Astrocyte of the spinal cord (primary cell): ENCODE results near the gene CERS3.

Source experiments
- DNase-seq: peaks from one replicate; pipeline ENCODE4 v3.0.0; 2011; ENCODE audit warnings: low read depth, low spot score
- H3K4me3 ChIP-seq: 2 replicates; pipeline ENCODE4 v1.5.1; 2011; ENCODE audit warnings: low read depth, mild to moderate bottlenecking, low read length, moderate library complexity
- in situ Hi-C: cut with HindIII; loops from 2 replicates; pipeline ENCODE4 v1.10.0; 2017; ENCODE audit warnings: low sequenced_read_pairs
- TF ChIP-seq, protein P1 (sequence below): IDR thresholded peaks from 2 replicates; pipeline ENCODE4 v1.5.1; 2012; ENCODE audit warnings: low read depth, mild to moderate bottlenecking, low read length, inconsistent platforms

The CERS3 gene

DNA sequence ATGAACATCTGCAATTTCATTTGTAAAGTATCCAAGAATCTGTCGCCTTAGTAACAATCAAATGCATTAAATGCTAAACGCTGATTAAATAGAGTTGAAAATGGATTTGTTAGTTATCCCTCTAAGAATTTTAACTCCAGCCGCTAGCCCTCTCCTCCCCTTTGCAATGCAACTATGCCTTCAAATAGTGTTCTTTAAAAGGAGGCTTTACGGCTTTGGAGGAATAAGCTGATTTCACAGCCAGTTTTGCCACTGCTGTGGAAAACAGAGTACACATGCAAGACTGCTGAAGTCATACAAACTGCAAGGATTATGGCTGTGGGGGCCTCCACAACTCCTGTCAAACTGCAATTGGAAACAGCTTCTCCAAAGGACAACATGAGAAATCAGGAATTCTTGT lies 89.2 kb downstream of the CERS3 start:
- DNase-seq = no peak
- in situ Hi-C loops = no loop called here
- TF ChIP-seq, protein P1, sequence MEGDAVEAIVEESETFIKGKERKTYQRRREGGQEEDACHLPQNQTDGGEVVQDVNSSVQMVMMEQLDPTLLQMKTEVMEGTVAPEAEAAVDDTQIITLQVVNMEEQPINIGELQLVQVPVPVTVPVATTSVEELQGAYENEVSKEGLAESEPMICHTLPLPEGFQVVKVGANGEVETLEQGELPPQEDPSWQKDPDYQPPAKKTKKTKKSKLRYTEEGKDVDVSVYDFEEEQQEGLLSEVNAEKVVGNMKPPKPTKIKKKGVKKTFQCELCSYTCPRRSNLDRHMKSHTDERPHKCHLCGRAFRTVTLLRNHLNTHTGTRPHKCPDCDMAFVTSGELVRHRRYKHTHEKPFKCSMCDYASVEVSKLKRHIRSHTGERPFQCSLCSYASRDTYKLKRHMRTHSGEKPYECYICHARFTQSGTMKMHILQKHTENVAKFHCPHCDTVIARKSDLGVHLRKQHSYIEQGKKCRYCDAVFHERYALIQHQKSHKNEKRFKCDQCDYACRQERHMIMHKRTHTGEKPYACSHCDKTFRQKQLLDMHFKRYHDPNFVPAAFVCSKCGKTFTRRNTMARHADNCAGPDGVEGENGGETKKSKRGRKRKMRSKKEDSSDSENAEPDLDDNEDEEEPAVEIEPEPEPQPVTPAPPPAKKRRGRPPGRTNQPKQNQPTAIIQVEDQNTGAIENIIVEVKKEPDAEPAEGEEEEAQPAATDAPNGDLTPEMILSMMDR = no peak
- no peak overlapping the region for H3K4me3 ChIP-seq

DNA sequence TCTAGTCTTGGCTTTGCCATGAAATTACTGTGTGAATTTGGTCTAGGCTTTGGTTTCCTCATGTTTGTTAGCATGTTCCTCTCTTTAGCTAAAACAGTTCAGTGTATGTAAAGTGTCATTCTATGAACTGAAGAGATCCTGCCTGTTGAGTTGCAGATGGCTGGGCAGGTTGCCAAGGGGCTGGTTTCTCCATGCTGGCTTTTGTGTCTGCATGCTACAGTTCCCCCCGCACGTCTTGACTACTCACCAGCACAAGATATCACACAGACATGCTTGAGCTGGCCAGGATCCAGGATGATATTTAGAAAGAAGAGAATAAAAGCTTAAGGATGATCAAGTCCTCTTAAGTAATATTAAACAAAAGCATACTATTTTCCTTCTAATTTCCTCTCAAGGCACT lies 90.2 kb downstream of the CERS3 start:
- in situ Hi-C loops = no loop called here
- no peak for DNase-seq
- no peak overlapping the region for H3K4me3 ChIP-seq
- TF ChIP-seq, protein P1 = no peak

DNA sequence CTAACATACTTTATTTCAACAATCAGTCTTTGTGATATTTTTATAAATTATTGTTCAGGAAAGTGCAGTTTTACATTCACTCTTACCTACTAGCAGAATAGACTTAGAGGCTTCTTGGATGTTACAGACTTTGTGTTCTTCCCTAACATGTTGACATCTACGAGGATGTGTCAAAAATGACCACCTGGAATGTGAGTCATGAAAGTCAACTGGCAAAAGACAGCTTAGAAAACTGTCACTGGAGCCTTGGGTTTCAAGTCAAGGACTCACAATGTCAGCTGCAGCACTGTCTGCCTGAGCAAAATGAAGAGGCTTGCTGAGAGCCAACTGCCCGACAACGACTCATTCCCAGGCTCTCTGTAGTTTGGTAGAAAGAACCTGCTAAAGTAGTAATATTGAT lies 91.5 kb downstream of the CERS3 start:
- no peak overlapping the region for H3K4me3 ChIP-seq
- in situ Hi-C loops = no loop called here
- TF ChIP-seq, protein P1 = no peak
- no peak for DNase-seq

DNA sequence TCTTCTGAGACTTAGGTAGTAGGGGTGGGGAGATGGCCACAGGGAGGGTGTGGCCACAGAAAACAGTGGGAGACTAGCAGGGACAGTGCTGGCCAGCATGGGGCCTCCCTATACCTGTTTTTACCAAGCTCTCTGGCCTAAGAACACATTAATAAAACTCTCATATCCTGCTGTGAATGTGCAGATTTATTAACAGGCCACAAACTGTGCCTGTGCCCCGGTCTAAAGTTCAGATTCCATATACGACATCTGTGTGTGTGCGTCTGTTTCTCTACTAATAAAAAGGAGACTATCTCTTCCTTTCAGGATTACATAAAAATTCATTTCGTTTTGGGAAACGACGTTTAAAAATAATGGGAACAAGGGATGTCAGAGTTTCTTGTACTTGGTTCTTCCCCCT lies 94.2 kb downstream of the CERS3 start:
- H3K4me3 ChIP-seq = no peak overlapping the region
- TF ChIP-seq, protein P1 = no peak
- DNase-seq = no peak
- in situ Hi-C loops = no loop called here

DNA sequence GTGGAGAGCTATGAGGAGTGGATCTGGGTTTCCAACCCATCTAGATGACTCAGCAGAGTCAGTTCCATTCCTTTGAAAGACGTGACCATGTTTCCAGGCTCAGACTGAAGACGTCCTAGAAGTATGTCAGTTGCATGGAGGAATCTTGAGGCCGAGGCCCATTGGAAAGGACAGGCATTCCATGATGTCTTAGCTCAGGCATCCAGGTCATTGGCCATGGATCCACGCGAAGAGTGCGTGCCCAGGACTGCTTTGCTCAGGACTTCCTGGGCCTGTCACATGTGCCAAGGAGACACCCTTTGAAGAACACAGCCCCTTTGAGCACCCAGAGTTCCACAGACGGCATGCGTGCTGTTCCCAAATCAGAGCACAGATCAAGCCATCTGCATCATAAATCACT lies 94.7 kb downstream of the CERS3 start:
- no peak overlapping the region for H3K4me3 ChIP-seq
- in situ Hi-C loops = no loop called here
- TF ChIP-seq, protein P1 = no peak
- DNase-seq = no peak

DNA sequence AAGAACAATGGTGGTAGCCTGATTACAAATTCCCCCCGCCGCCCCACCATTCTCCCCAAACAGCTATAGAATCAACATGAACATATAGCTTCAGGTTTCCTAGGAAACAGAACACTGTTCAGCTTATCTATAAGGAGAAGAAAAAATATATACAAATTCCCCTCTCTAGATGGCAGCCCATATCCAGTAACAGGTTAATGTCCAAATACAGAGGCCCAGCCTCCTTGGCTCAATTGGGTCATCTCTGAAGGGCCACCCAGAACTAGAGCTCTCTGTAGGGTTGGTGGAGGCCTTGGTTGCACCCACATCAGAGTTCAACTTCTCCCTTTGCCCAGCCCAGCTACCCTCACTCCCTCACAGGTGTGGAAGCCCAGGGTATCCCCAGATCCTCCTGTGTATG lies 95.4 kb downstream of the CERS3 start:
- TF ChIP-seq, protein P1 = no peak
- in situ Hi-C loops = no loop called here
- no peak for DNase-seq
- no peak overlapping the region for H3K4me3 ChIP-seq

DNA sequence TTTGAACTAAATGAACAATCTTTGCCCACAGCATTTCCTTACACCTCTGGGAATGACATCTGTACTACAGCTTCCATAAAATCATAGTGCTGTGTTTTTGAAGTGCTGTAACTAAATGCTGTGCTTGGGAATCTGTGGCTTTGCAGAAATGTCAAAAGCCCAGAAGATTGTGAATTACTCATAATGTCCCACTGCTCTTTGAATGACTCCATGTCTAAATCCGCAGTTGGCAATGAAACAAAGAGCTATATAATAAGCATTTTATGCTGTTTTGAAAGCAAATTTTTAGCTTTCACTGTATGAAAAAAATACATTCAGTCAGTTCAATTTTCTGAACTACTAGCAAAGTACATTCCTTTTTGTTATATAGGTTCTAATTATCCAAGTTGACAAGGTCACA lies 98.3 kb downstream of the CERS3 start:
- no peak for DNase-seq
- in situ Hi-C loops = no loop called here
- no peak overlapping the region for H3K4me3 ChIP-seq
- TF ChIP-seq, protein P1 = no peak
